Neuronal stem cell (in vitro differentiated cells): Measurements from ENCODE around the gene FHIT.
"Not testable (repeated sequence)": the region's sequence is repeated elsewhere in the genome, so short reads cannot be mapped to it uniquely, and the experiment has no call there.

Experiments used
- DNase-seq: peaks from one replicate; pipeline ENCODE4 v3.0.0-alpha.2; 2013; ENCODE audit warnings: low spot score
- H2AFZ ChIP-seq: one replicate; pipeline ENCODE4 v1.6.1; 2013; ENCODE audit warnings: mild to moderate bottlenecking, low read length, inconsistent platforms
- H2AK5ac ChIP-seq: 2 replicates; pipeline ENCODE4 v1.6.1; 2013; ENCODE audit warnings: low read depth, mild to moderate bottlenecking, inconsistent platforms, low read length, moderate library complexity, mixed read lengths
- H2BK120ac ChIP-seq: 2 replicates; pipeline ENCODE4 v1.6.1; 2013; ENCODE audit warnings: low read depth, mild to moderate bottlenecking, inconsistent platforms, low read length, moderate library complexity, mixed read lengths
- H2BK12ac ChIP-seq: one replicate; pipeline ENCODE4 v1.6.1; 2013; ENCODE audit warnings: low read length, inconsistent platforms
- H2BK15ac ChIP-seq: 2 replicates; pipeline ENCODE4 v1.6.1; 2013; ENCODE audit warnings: mild to moderate bottlenecking, low read length, inconsistent platforms, mixed read lengths
- H2BK5ac ChIP-seq: one replicate; pipeline ENCODE4 v1.6.1; 2013; ENCODE audit warnings: inconsistent platforms, mild to moderate bottlenecking, low read length, moderate library complexity
- H3K14ac ChIP-seq: one replicate; pipeline ENCODE4 v1.6.1; 2013; ENCODE audit warnings: low read length, inconsistent platforms
- H3K18ac ChIP-seq: 2 replicates; pipeline ENCODE4 v1.6.1; 2013; ENCODE audit warnings: low read length, inconsistent platforms
- H3K23ac ChIP-seq: 2 replicates; pipeline ENCODE4 v1.6.1; 2013; ENCODE audit warnings: low read depth, mild to moderate bottlenecking, mixed read lengths, low read length, inconsistent platforms; ENCODE audit not compliant: poor library complexity
- H3K27ac ChIP-seq: replicated peaks from 3 replicates; pipeline ENCODE4 v1.5.1; 2013; ENCODE audit warnings: low read length, inconsistent platforms
- H3K27me3 ChIP-seq, 3 experiments: 2 replicates each; pipeline ENCODE4 v1.6.1; 2013; ENCODE audit warnings: low read length in 3 of 3, mild to moderate bottlenecking in 2 of 3, inconsistent platforms in 1 of 3, low read depth in 1 of 3, mixed read lengths in 1 of 3, moderate library complexity in 1 of 3; ENCODE audit not compliant: control insufficient read depth in 3 of 3, insufficient read depth in 3 of 3
- H3K36me3 ChIP-seq, 2 donors: replicated peaks in 1 of 2; 2 replicates each; pipeline ENCODE4 v1.6.1; 2013; ENCODE audit warnings: low read length in 2 of 2; ENCODE audit not compliant: control insufficient read depth in 2 of 2, insufficient read depth in 2 of 2
- H3K4ac ChIP-seq: 2 replicates; pipeline ENCODE4 v1.6.1; 2013; ENCODE audit warnings: inconsistent platforms, mild to moderate bottlenecking, low read length, moderate library complexity
- H3K4me1 ChIP-seq, 2 donors: 1 replicate in 1 of 2; 2 replicates in 1 of 2; pipeline ENCODE4 v1.6.1; 2013; ENCODE audit warnings: low read length in 2 of 2, low read depth in 1 of 2; ENCODE audit not compliant: control insufficient read depth in 2 of 2, insufficient read depth in 1 of 2
- H3K4me2 ChIP-seq: one replicate; pipeline ENCODE4 v1.6.1; 2013; ENCODE audit warnings: mild to moderate bottlenecking, low read length, inconsistent platforms; ENCODE audit not compliant: insufficient read depth, poor library complexity, severe bottlenecking
- H3K4me3 ChIP-seq, 2 donors: 2 replicates each; pipeline ENCODE4 v1.5.1; 2013; ENCODE audit warnings: low read length in 2 of 2, mild to moderate bottlenecking in 2 of 2, inconsistent platforms in 1 of 2, moderate library complexity in 1 of 2
- H3K79me1 ChIP-seq: one replicate; pipeline ENCODE4 v1.6.1; 2013; ENCODE audit warnings: low read depth, mild to moderate bottlenecking, inconsistent platforms, low read length, moderate library complexity
- H3K9ac ChIP-seq: one replicate; pipeline ENCODE4 v1.6.1; 2013; ENCODE audit warnings: mild to moderate bottlenecking, low read depth, low read length, inconsistent platforms; ENCODE audit not compliant: poor library complexity
- H3K9me3 ChIP-seq, 2 donors: replicated peaks in 1 of 2; 2 replicates each; pipeline versions ENCODE3 to v1.6.1; 2013; ENCODE audit warnings: low read length in 2 of 2, mild to moderate bottlenecking in 2 of 2, inconsistent platforms in 1 of 2, low read depth in 1 of 2, mixed read lengths in 1 of 2, moderate library complexity in 1 of 2; ENCODE audit not compliant: control insufficient read depth in 2 of 2, insufficient read depth in 1 of 2
- H4K8ac ChIP-seq: one replicate; pipeline ENCODE4 v1.6.1; 2013; ENCODE audit warnings: low read depth, mild to moderate bottlenecking, inconsistent platforms, low read length, moderate library complexity
- H4K91ac ChIP-seq: one replicate; pipeline ENCODE4 v1.6.1; 2013; ENCODE audit warnings: low read length, low read depth, mild to moderate bottlenecking, inconsistent platforms; ENCODE audit not compliant: poor library complexity
- WGBS, 2 donors: extraction: QIAGEN DNeasy Blood & Tissue Kit; methylation state at CpG; one replicate each; pipeline ENCODE4 v1.1.7; 2013; ENCODE audit warnings: missing lambda C conversion rate in 2 of 2, mixed read lengths in 1 of 2; ENCODE audit not compliant: insufficient read length in 2 of 2, insufficient replicate concordance in 1 of 2; ENCODE audit errors: extremely low coverage in 2 of 2; 5-methylcytosine and 5-hydroxymethylcytosine counted together

The FHIT gene

GRCh38 chr3:61066800-61067199, 184.5 kb downstream of the FHIT start:
- H2BK5ac ChIP-seq = no peak overlapping the region
- peaks cover 0 to 2% of the 10 kb centered on the region in 2 donors for H3K9me3 ChIP-seq
- no peak overlapping the region for H3K4me3 ChIP-seq
- no CpG with 5 or more reads among the region's 2 CpGs for WGBS, 2 donors
- no peak overlapping the region for H2AFZ ChIP-seq
- no peak overlapping the region for H3K18ac ChIP-seq
- H2AK5ac ChIP-seq = no peak overlapping the region
- H3K27ac ChIP-seq = no peak overlapping the region
- H3K4me2 ChIP-seq = no peak overlapping the region
- no peak overlapping the region for H4K8ac ChIP-seq
- no peak overlapping the region for H3K4ac ChIP-seq
- no peak for DNase-seq
- H3K9ac ChIP-seq = no peak overlapping the region
- no peaks in the 10 kb centered on the region for H3K27me3 ChIP-seq
- H3K23ac ChIP-seq = no peak overlapping the region
- H2BK120ac ChIP-seq = no peak overlapping the region
- no peaks in the 10 kb centered on the region for H3K36me3 ChIP-seq
- no peak overlapping the region for H2BK15ac ChIP-seq
- H3K4me1 ChIP-seq = peaks cover 0 to 10% of the 10 kb centered on the region in 2 donors
- no peak overlapping the region for H3K14ac ChIP-seq
- H2BK12ac ChIP-seq = no peak overlapping the region
- no peak overlapping the region for H4K91ac ChIP-seq
- H3K79me1 ChIP-seq = no peaks in the 10 kb centered on the region

- H3K4ac ChIP-seq, H3K4me1 ChIP-seq, H3K36me3 ChIP-seq, H3K27me3 ChIP-seq, H2BK5ac ChIP-seq, H4K8ac ChIP-seq, H2BK12ac ChIP-seq, H3K27ac ChIP-seq, H3K9ac ChIP-seq, H3K18ac ChIP-seq, DNase-seq, H2BK15ac ChIP-seq, H2BK120ac ChIP-seq, H3K9me3 ChIP-seq, H3K14ac ChIP-seq, H3K4me3 ChIP-seq, H3K4me2 ChIP-seq, H4K91ac ChIP-seq, H3K79me1 ChIP-seq, H3K23ac ChIP-seq, H2AFZ ChIP-seq, H2AK5ac ChIP-seq: not testable (repeated sequence)
- WGBS, 2 donors = no CpG with 5 or more reads among the region's 2 CpGs
Measured at GRCh38 chr3:61066222-61066621, 185.0 kb downstream of the FHIT start.

GRCh38 chr3:61065451-61066011, 185.7 kb downstream of the FHIT start:
- no peaks in the 10 kb centered on the region for H3K79me1 ChIP-seq
- no peak overlapping the region for H3K4ac ChIP-seq
- no peak overlapping the region for H4K8ac ChIP-seq
- H2BK12ac ChIP-seq = no peak overlapping the region
- H2BK15ac ChIP-seq = no peak overlapping the region
- H3K23ac ChIP-seq = no peak overlapping the region
- peaks cover 3 to 16% of the 10 kb centered on the region in 2 donors for H3K4me1 ChIP-seq
- no peaks in the 10 kb centered on the region for H3K27me3 ChIP-seq
- H3K4me3 ChIP-seq = no peak overlapping the region
- no peak overlapping the region for H2AFZ ChIP-seq
- H4K91ac ChIP-seq = no peak overlapping the region
- no peak overlapping the region for H3K18ac ChIP-seq
- no peak overlapping the region for H2BK5ac ChIP-seq
- H3K9me3 ChIP-seq = peaks cover 0 to 2% of the 10 kb centered on the region in 2 donors
- H2BK120ac ChIP-seq = no peak overlapping the region
- no peaks in the 10 kb centered on the region for H3K36me3 ChIP-seq
- no peak for DNase-seq
- H3K9ac ChIP-seq = no peak overlapping the region
- WGBS, 2 donors = no CpG with 5 or more reads among the region's 3 CpGs
- no peak overlapping the region for H3K27ac ChIP-seq
- no peak overlapping the region for H3K14ac ChIP-seq
- no peak overlapping the region for H3K4me2 ChIP-seq
- H2AK5ac ChIP-seq = no peak overlapping the region

- Histone ChIP-seq H3K18ac (no peak overlapping the region), H2BK5ac (no peak overlapping the region), H3K4ac (no peak overlapping the region), H3K27ac (no peak overlapping the region), H2BK120ac (no peak overlapping the region), H3K9ac (no peak overlapping the region), H3K4me1 (peaks cover 6 to 18% of the 10 kb centered on the region in 2 donors), H3K14ac (no peak overlapping the region), H2BK12ac (no peak overlapping the region), H3K9me3 (no peaks in the 10 kb centered on the region), H2AFZ (no peak overlapping the region), H3K23ac (no peak overlapping the region), H2BK15ac (no peak overlapping the region), H3K79me1 (no peaks in the 10 kb centered on the region), H3K4me3 (no peak overlapping the region), H3K27me3 (no peaks in the 10 kb centered on the region), H3K4me2 (no peak overlapping the region), H4K91ac (no peak overlapping the region), H4K8ac (no peak overlapping the region), H3K36me3 (no peaks in the 10 kb centered on the region), H2AK5ac (no peak overlapping the region)
- WGBS, 2 donors = no CpG with 5 or more reads among the region's 2 CpGs
- DNase-seq = no peak
Measured at GRCh38 chr3:61061092-61061723, 190.0 kb downstream of the FHIT start.
